GM10248 (cell line): ENCODE results near the gene GALNT4.

Experiments used
- CTCF ChIA-PET: fragments of 300-600 bp; sonication (Branson Sonifier 250); formaldehyde crosslinking; extraction: SDS; loops from one replicate; lab custom pipeline; 2021; ENCODE audit warnings: antibody characterized with exemption; lab: Yijun Ruan, JAX
- POLR2A ChIA-PET: fragments of 350-650 bp; sonication (Branson Sonifier 250); formaldehyde crosslinking; extraction: SDS; loops from one replicate; lab custom pipeline; 2020; ENCODE audit warnings: antibody characterized with exemption; lab: Yijun Ruan, JAX
- DNase-seq: peaks from one replicate; pipeline ENCODE4 v3.0.0; 2012; ENCODE audit errors: extremely low spot score
- TF ChIP-seq, protein P1 (sequence below): IDR thresholded peaks from 2 replicates; pipeline ENCODE4 v1.5.1; 2012; ENCODE audit warnings: mild to moderate bottlenecking, low read depth; ENCODE audit errors: extremely low read depth, missing control alignments, control extremely low read depth

The GALNT4 gene

GRCh38 chr12:89565002-89565401 lies 40.4 kb upstream of the GALNT4 start:
- ChIA-PET CTCF (interaction anchor here (1.1 to 1.3 kb wide), 4 partner anchors 9 to 35 kb away, joined by 3 to 5 read pairs (median 4); no protein-coding TSS in a partner anchor), POLR2A (no interaction called here)
- TF ChIP-seq, protein P1, sequence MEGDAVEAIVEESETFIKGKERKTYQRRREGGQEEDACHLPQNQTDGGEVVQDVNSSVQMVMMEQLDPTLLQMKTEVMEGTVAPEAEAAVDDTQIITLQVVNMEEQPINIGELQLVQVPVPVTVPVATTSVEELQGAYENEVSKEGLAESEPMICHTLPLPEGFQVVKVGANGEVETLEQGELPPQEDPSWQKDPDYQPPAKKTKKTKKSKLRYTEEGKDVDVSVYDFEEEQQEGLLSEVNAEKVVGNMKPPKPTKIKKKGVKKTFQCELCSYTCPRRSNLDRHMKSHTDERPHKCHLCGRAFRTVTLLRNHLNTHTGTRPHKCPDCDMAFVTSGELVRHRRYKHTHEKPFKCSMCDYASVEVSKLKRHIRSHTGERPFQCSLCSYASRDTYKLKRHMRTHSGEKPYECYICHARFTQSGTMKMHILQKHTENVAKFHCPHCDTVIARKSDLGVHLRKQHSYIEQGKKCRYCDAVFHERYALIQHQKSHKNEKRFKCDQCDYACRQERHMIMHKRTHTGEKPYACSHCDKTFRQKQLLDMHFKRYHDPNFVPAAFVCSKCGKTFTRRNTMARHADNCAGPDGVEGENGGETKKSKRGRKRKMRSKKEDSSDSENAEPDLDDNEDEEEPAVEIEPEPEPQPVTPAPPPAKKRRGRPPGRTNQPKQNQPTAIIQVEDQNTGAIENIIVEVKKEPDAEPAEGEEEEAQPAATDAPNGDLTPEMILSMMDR = no peak
- no peak for DNase-seq

GRCh38 chr12:89559753-89560152 lies 35.2 kb upstream of the GALNT4 start:
- CTCF ChIA-PET = interaction anchor here (3.8 kb wide), 1 partner anchor 16 kb away, joined by 23 read pairs; no protein-coding TSS in a partner anchor
- POLR2A ChIA-PET = no interaction called here
- TF ChIP-seq, protein P1 = no peak
- no peak for DNase-seq

- TF ChIP-seq, protein P1 = no peak
- DNase-seq = no peak
- CTCF ChIA-PET = interaction anchor here (1.8 to 3.8 kb wide), 2 partner anchors 10 to 14 kb away, joined by 7 to 23 read pairs; no protein-coding TSS in a partner anchor
- POLR2A ChIA-PET = no interaction called here
Measured at GRCh38 chr12:89556976-89557375, 32.4 kb upstream of the GALNT4 start.

DNA sequence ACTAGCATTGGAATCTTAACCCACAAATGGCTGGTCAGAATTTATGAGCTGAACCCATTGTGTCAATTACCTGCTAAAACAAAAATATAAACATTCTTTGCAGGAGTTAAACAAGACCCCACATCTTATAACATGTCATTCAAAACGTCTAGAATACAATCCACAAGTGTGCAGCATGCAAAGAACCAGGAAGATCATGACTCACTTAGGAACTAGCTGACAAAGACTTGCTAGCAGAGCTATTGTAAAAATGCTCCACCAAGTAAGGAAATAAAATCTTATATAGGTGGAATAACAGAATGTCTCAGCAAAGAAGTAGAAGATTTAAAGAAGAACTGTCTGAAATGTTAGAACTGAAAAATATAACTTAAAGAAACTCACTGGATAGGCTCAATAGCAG lies 27.8 kb upstream of the GALNT4 start:
- POLR2A ChIA-PET = no interaction called here
- TF ChIP-seq, protein P1 = no peak
- no peak for DNase-seq
- CTCF ChIA-PET = interaction anchor here (1.3 to 4.0 kb wide), 3 partner anchors 9 to 552 kb away, joined by 3 to 21 read pairs (median 7); no protein-coding TSS in a partner anchor

DNA sequence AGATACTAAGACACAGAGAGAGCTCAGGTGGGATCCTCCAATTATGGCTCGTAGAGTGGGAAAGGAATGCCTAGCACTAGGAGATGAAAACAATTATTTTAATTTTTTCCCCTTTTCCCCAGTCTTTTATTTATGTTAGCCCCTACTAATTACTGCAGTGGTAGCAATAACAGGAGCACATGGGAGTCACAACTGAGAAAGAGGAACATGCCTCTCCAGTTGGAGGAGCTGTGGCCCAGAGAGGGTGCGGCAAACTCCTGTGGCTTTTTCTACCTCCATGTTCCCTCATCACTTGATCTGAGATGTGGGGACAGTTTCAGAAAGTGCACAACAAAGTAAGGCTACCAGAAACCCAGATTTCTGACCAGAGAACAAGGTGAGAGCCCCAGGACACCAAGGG lies 27.2 kb upstream of the GALNT4 start:
- TF ChIP-seq, protein P1 = no peak
- ChIA-PET POLR2A (no interaction called here), CTCF (interaction anchor here (1.3 to 4.0 kb wide), 5 partner anchors 9 to 553 kb away, joined by 3 to 21 read pairs (median 3); no protein-coding TSS in a partner anchor)
- no peak for DNase-seq

GRCh38 chr12:89547101-89547500 lies 22.5 kb upstream of the GALNT4 start:
- no peak for DNase-seq
- TF ChIP-seq, protein P1 = no peak
- POLR2A ChIA-PET = no interaction called here
- CTCF ChIA-PET = interaction anchor here (2.5 kb wide), 1 partner anchor 557 kb away, joined by 11 read pairs; no protein-coding TSS in a partner anchor
